IPS-15b (cell line): ENCODE measurements around the gene NR4A3.

Experiments used
- H3K27me3 ChIP-seq: one replicate; pipeline ENCODE4 v1.6.1; 2013; ENCODE audit warnings: low read length; ENCODE audit not compliant: control insufficient read depth, insufficient read depth
- H3K36me3 ChIP-seq: one replicate; pipeline ENCODE4 v1.6.1; 2013; ENCODE audit warnings: low read length; ENCODE audit not compliant: control insufficient read depth, insufficient read depth
- H3K4me1 ChIP-seq: one replicate; pipeline ENCODE4 v1.6.1; 2013; ENCODE audit warnings: mild to moderate bottlenecking, low read length; ENCODE audit not compliant: control insufficient read depth, insufficient read depth
- H3K4me3 ChIP-seq: one replicate; pipeline ENCODE4 v1.5.1; 2013; ENCODE audit warnings: low read depth, low read length
- H3K9ac ChIP-seq: one replicate; pipeline ENCODE4 v1.6.1; 2013; ENCODE audit warnings: low read depth, mild to moderate bottlenecking, low read length
- H3K9me3 ChIP-seq: one replicate; pipeline ENCODE4 v1.6.1; 2013; ENCODE audit warnings: mild to moderate bottlenecking, low read length; ENCODE audit not compliant: control insufficient read depth, insufficient read depth

NR4A3 gene

DNA sequence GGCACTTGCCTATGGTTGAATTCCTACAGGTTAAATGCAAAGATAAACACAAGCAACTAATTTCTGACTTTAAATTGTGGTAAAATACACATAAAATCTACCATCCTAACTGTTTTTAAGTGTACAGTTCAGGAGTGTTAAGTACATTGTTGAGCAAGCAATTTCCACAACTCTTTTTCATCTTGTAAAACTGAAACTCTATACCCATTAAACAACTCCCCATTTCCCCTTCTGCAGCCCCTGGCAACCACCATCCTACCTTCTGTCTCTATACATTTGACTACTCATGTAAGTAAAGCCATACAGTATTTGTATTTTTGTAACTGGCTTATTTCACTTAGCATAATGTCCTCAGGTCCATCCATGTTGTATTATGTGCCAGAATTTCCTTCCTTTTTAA lies 46.3 kb downstream of the NR4A3 start:
- Histone ChIP-seq H3K9ac (no peak overlapping the region), H3K4me3 (no peak overlapping the region), H3K27me3 (no peaks in the 10 kb centered on the region), H3K4me1 (no peaks in the 10 kb centered on the region), H3K9me3 (no peaks in the 10 kb centered on the region), H3K36me3 (no peaks in the 10 kb centered on the region)

DNA sequence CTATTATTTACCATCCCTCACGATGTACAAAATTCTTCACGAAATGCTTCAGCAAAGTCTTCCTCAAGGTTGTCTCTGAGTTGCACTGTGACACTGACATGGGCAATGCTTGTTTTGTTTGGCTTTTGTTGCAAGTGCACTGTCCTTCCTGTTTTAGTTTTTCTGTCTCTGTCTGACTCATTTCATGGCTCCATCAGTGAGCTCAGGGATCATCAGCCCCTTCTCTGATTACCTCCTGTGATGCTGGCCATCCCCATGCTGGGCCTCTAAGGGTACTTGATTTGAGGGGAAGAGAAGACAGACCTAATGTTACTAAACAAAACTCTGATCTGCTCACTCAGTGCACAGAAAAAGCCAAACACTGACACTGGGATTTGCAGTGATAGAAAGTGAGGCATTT lies 47.2 kb downstream of the NR4A3 start:
- H3K4me3 ChIP-seq: no peak overlapping the region
- H3K9ac ChIP-seq: no peak overlapping the region
- H3K27me3 ChIP-seq: no peaks in the 10 kb centered on the region
- H3K4me1 ChIP-seq: no peaks in the 10 kb centered on the region
- H3K9me3 ChIP-seq: no peaks in the 10 kb centered on the region
- H3K36me3 ChIP-seq: no peaks in the 10 kb centered on the region

DNA sequence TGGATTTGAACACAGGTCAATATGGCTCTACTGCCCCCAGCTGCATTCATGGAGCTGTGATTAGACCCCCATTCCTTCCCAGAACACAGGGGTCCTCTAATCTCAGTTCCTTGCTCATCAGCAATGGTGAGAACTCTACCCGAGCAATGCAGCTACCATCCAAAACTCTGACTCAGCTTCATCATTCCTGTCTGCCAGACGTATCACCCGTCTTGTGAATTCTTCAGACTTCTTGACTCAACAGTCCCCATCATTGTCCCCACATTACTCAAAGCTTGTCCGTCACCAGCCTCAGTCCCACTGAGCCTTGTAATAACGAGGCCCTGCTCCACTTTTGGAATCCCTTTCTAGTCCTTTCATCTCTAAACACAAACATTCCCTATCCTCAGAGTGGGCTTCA lies 48.4 kb downstream of the NR4A3 start:
- Histone ChIP-seq H3K9ac (no peak overlapping the region), H3K4me3 (no peak overlapping the region), H3K36me3 (no peaks in the 10 kb centered on the region), H3K27me3 (no peaks in the 10 kb centered on the region), H3K9me3 (no peaks in the 10 kb centered on the region), H3K4me1 (no peaks in the 10 kb centered on the region)

DNA sequence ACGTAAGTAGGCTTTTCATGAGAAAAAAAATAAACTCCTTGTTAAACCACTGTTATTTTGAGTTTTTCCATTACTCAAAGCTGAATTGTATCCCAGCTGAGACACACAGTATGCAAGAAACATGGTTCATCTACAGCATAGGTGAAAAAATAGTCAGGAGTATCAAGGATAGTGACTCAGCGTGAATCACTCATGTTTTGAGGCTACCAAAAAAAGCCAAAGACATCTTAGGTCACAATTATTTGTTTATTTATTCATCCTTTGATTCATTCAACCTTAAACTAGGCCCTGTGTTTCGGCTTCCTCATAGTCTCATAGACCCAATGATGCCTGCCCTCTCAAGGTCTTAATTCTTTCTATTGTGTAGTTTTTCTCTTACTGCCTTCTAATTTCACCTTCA lies 51.8 kb downstream of the NR4A3 start:
- no peaks in the 10 kb centered on the region for H3K36me3 ChIP-seq
- H3K9ac ChIP-seq: no peak overlapping the region
- no peaks in the 10 kb centered on the region for H3K9me3 ChIP-seq
- no peaks in the 10 kb centered on the region for H3K27me3 ChIP-seq
- no peak overlapping the region for H3K4me3 ChIP-seq
- H3K4me1 ChIP-seq: no peaks in the 10 kb centered on the region

DNA sequence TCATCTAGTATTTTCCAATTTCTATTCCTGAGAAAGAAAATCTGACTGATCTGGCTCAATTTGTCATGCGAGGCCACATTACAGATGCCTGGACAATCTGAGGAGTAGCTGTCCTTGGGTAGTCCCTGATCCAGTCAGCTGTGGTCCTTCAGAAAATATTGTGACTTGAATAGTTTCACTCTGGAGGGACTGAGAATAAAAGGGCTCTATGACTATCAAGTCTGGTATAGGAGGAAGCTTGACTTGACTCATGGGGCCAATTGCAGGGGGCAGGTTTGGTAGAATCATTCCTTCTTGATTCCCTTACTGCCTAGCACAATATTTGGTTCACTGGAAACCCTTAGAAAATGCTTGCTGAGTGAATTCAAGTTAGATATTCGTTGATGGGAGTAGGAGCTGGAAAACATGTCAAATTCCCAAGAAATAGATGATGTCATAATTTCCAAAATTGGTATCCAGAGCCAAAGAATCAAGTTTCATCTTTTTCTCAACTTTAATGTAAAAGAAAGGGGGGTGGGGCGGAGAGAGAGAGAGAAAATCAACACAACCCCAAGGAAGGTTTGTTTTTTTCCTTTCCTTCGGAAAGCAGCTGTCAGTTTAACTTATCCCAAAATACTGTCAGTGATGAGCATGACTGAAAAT lies 52.4 kb downstream of the NR4A3 start:
- H3K9me3 ChIP-seq: no peaks in the 10 kb centered on the region
- H3K27me3 ChIP-seq: no peaks in the 10 kb centered on the region
- no peaks in the 10 kb centered on the region for H3K4me1 ChIP-seq
- no peak overlapping the region for H3K4me3 ChIP-seq
- H3K9ac ChIP-seq: no peak overlapping the region
- no peaks in the 10 kb centered on the region for H3K36me3 ChIP-seq

DNA sequence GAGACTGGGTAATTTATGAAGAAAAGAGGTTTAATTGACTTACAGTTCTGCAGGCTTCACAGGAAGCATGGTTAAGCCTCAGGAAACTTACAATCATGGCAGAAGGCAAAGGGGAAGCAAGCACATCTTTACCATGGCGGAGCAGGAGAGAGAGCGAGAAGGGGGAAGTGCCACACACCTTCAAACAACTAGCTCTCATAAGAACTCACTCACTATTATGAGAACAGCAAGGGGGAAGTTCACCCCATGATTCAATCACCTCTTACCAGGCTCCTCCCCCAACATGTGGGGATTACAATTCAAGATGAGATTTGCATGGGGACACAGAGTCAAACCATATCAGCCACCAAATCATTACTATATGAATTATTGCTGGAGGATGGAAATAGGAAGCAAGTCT lies 54.5 kb downstream of the NR4A3 start:
- no peaks in the 10 kb centered on the region for H3K9me3 ChIP-seq

DNA sequence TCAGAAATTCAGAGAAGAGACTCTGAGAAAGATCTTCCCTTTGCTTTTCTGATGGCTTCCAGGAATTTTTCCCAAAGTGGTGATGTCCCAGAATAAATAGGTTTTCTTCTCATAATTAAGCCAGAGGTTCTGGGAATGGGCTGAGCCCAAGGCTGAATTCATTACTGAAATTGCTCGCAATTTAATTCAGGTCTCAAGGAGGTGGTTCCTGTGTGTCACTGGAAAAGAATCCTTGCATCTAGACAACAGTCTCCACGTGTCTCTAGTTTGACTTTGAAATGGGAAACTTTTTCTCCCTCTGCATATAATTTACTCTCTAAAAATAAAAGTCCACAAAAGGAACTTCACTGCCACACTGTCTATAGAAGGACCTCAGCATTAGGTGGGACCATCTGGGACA lies 57.0 kb downstream of the NR4A3 start:
- H3K4me1 ChIP-seq: no peaks in the 10 kb centered on the region
- no peak overlapping the region for H3K4me3 ChIP-seq
- H3K9me3 ChIP-seq: no peaks in the 10 kb centered on the region
- H3K36me3 ChIP-seq: no peaks in the 10 kb centered on the region
- H3K27me3 ChIP-seq: no peaks in the 10 kb centered on the region
- no peak overlapping the region for H3K9ac ChIP-seq

More for the DNA sequence above, 54.5 kb downstream of the NR4A3 start:
- Histone ChIP-seq H3K36me3 (no peaks in the 10 kb centered on the region), H3K27me3 (no peaks in the 10 kb centered on the region), H3K4me1 (no peaks in the 10 kb centered on the region), H3K4me3 (no peak overlapping the region), H3K9ac (no peak overlapping the region)

DNA sequence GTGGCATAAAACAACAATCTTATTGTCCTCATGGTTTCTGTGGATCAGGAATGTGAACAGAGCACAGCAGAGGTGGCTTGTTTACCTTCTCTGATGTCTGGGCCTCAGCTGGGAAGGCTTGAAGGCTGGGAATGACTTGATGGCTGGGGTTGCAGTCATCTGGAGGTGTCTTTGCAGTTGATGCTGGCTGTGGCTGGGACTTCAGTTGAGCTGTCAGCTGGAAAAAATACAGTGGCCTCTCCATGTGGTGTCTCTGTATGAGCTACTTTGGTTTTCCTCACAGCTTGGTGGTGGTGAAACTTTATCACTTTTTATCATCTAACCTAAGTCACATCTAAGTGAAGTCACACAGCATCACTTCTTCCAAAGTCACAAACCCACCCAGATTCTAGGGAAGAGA lies 60.1 kb downstream of the NR4A3 start:
- Histone ChIP-seq H3K36me3 (no peaks in the 10 kb centered on the region), H3K9ac (no peak overlapping the region), H3K9me3 (no peaks in the 10 kb centered on the region), H3K4me1 (no peaks in the 10 kb centered on the region), H3K27me3 (no peaks in the 10 kb centered on the region), H3K4me3 (no peak overlapping the region)

DNA sequence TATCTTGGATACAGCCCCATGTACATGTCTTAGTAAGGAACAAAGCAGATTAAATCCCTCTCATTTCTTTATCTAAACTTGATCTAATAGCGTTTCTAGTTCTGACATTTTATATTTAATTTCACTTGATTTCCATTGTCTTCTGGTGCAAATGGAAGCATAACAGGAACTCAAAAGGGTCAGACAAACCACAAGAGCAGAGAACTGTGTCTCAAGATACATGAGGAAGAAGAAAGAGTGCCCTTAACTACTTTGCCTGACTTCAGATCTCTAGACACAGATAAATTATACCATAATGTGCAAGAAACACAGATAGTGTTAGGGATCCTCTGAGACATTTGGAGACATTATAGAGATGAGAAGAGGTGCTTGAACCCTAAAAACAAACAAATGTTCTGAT lies 64.1 kb downstream of the NR4A3 start:
- Histone ChIP-seq H3K4me3 (no peak overlapping the region), H3K36me3 (no peaks in the 10 kb centered on the region), H3K9ac (no peak overlapping the region), H3K27me3 (no peaks in the 10 kb centered on the region), H3K9me3 (no peaks in the 10 kb centered on the region), H3K4me1 (no peaks in the 10 kb centered on the region)

DNA sequence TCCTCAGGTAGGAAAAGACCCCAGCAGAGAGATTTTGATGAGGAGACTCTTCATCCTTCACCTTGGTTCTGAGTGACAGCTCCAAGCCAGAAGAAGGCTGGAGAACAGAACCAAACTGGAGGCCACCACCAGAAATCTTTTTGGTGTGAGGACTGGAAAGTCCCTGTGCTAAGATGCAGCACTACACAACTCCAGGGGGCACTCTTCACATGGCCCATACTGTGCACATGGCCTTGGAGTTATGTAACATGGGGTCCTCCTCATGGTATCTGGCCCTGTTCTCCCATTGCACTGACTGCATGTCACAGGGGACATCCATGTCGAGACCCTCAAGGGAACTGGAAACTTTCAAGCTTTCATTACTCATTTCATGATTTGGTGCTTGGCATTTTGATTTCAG lies 67.4 kb downstream of the NR4A3 start:
- Histone ChIP-seq H3K27me3 (no peaks in the 10 kb centered on the region), H3K9me3 (no peaks in the 10 kb centered on the region), H3K4me1 (no peaks in the 10 kb centered on the region), H3K36me3 (no peaks in the 10 kb centered on the region), H3K4me3 (no peak overlapping the region), H3K9ac (no peak overlapping the region)

DNA sequence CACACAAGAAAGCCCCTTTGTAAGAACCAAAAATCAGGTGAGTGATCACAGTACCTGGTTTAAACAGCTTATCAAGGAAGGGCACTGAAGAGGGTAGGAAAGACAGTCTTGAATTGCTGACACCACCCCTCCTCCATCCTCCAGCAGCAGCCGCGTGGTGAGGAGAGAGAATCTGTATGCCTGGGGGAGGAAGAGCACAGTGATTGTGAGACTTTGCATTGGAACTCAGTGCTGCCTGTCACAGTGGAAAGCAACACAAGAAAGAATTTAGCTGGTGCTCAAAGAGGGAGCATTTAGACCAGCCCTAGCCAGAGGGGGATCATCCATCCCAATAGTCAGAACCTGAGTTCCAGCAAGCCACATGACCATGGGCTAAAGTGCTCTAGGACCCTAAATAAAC lies 73.1 kb downstream of the NR4A3 start:
- Histone ChIP-seq H3K4me1 (peaks cover 5% of the 10 kb centered on the region), H3K27me3 (peaks cover 12% of the 10 kb centered on the region), H3K4me3 (no peak overlapping the region), H3K36me3 (no peaks in the 10 kb centered on the region), H3K9ac (no peak overlapping the region), H3K9me3 (no peaks in the 10 kb centered on the region)

DNA sequence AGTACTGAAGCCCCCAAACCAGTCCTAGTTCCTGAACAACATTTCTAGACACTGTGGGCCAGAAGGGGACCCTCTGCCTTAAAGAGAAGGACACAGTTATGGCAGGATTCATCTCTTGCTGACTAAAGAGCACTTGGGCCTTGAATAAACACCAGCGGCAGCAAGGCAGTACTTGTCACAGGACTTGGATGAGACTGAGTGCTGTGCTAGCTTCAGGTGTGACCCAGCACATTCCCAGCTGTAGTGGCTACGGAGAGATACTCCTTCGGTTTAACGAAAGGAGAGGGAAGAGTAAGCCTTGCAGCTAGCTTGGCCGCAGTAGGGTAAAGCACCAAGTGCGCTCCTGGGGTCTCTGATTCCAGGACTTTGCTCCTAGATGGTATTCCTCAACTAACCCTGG lies 73.8 kb downstream of the NR4A3 start:
- H3K4me1 ChIP-seq: peaks cover 5% of the 10 kb centered on the region
- H3K9me3 ChIP-seq: no peaks in the 10 kb centered on the region
- peaks cover 12% of the 10 kb centered on the region for H3K27me3 ChIP-seq
- no peaks in the 10 kb centered on the region for H3K36me3 ChIP-seq
- H3K4me3 ChIP-seq: no peak overlapping the region
- no peak overlapping the region for H3K9ac ChIP-seq
